Neural cell (in vitro differentiated cells): ENCODE data around the gene TRIM9. TPM values are rescaled to one million over a fixed set of nuclear protein-coding genes. Genes with fewer than 3 reads are reported as not detected.

Experiments
- H2AFZ ChIP-seq: fragments of 200-600, 300-800 bp; sonication (generic), shearing (Covaris generic); 2 replicates; pipeline ENCODE4 v1.6.0; 2014; ENCODE audit warnings: low read depth, mild to moderate bottlenecking, antibody characterized with exemption, low read length, moderate library complexity
- H3F3A ChIP-seq: fragments of 200-600 bp; shearing (Covaris generic); 2 replicates; pipeline ENCODE4 v1.6.1; 2016; ENCODE audit warnings: mild to moderate bottlenecking, moderate library complexity, mixed read lengths, antibody characterized with exemption, low read length; ENCODE audit not compliant: insufficient read depth, poor library complexity, severe bottlenecking
- H3K27ac ChIP-seq: fragments of 200-600, 300-800 bp; sonication (generic), shearing (Covaris generic); 2 replicates; pipeline ENCODE4 v1.5.1; 2014; ENCODE audit warnings: mild to moderate bottlenecking, low read length, moderate library complexity
- H3K27me3 ChIP-seq: fragments of 300-800, 200-600 bp; sonication (generic), shearing (Covaris generic); 2 replicates; pipeline ENCODE4 v1.6.0; 2014; ENCODE audit warnings: mild to moderate bottlenecking, low read depth, low read length, moderate library complexity; ENCODE audit not compliant: insufficient read depth
- H3K36me3 ChIP-seq: fragments of 300-800, 200-600 bp; sonication (generic), shearing (Covaris generic); 2 replicates; pipeline ENCODE4 v1.5.1; 2014; ENCODE audit warnings: mild to moderate bottlenecking, antibody characterized with exemption, low read length, moderate library complexity; ENCODE audit not compliant: insufficient read depth
- H3K4me2 ChIP-seq: fragments of 300-800, 200-600 bp; sonication (generic), shearing (Covaris generic); 2 replicates; pipeline ENCODE4 v1.6.0; 2014; ENCODE audit warnings: mild to moderate bottlenecking, low read length
- H3K4me3 ChIP-seq: fragments of 300-800, 200-600 bp; sonication (generic), shearing (Covaris generic); 2 replicates; pipeline ENCODE4 v1.5.1; 2014; ENCODE audit warnings: mild to moderate bottlenecking, low read length, moderate library complexity
- H3K79me2 ChIP-seq: fragments of 200-600 bp; shearing (Covaris generic); replicated peaks from 2 replicates; pipeline ENCODE4 v1.6.0; 2014; ENCODE audit warnings: mild to moderate bottlenecking, low read length, moderate library complexity; ENCODE audit not compliant: insufficient read depth
- H3K9ac ChIP-seq: fragments of 300-800, 200-600 bp; sonication (generic), shearing (Covaris generic); 2 replicates; pipeline ENCODE4 v1.6.1; 2016; ENCODE audit warnings: mild to moderate bottlenecking, low read length, mixed read lengths
- H3K9me2 ChIP-seq: fragments of 200-600 bp; shearing (Covaris generic); 2 replicates; pipeline ENCODE4 v1.6.1; 2016; ENCODE audit warnings: mild to moderate bottlenecking, low read length, mixed read lengths; ENCODE audit not compliant: insufficient read depth
- H3K9me3 ChIP-seq: fragments of 200-600, 300-800 bp; sonication (generic), shearing (Covaris generic); 2 replicates; pipeline ENCODE4 v1.6.1; 2016; ENCODE audit warnings: mild to moderate bottlenecking, mixed run types, low read length, moderate library complexity, mixed read lengths
- H4K20me1 ChIP-seq: fragments of 200-600 bp; shearing (Covaris generic); 2 replicates; pipeline ENCODE4 v1.6.1; 2016; ENCODE audit warnings: mild to moderate bottlenecking, mixed run types; ENCODE audit not compliant: insufficient read depth
- EP300 ChIP-seq: fragments of 450-650 bp; conservative IDR thresholded peaks from 2 replicates; pipeline ENCODE4 v1.6.1; 2014; ENCODE audit warnings: antibody characterized with exemption, mild to moderate bottlenecking, moderate library complexity; ENCODE audit not compliant: poor library complexity, severe bottlenecking
- EZH2 ChIP-seq: fragments of 200-600, 300-800 bp; shearing (Covaris generic), sonication (generic); IDR thresholded peaks from 2 replicates; pipeline ENCODE4 v1.6.1; 2014; ENCODE audit warnings: antibody characterized with exemption, low read length, borderline replicate concordance, mild to moderate bottlenecking; ENCODE audit not compliant: insufficient read depth, poor library complexity, severe bottlenecking
- MXI1 ChIP-seq: fragments of 450-650 bp; conservative IDR thresholded peaks from 2 replicates; pipeline ENCODE4 v1.6.1; 2014; ENCODE audit warnings: antibody characterized with exemption, mild to moderate bottlenecking; ENCODE audit not compliant: poor library complexity, severe bottlenecking
- POLR2AphosphoS5 ChIP-seq: IDR thresholded peaks from 2 replicates; pipeline ENCODE4 v1.6.1; 2012
- RAD21 ChIP-seq: fragments of 450-650 bp; conservative IDR thresholded peaks from 2 replicates; pipeline ENCODE4 v1.6.1; 2014; ENCODE audit warnings: antibody characterized with exemption, mild to moderate bottlenecking, moderate library complexity
- SMC3 ChIP-seq: fragments of 450-650 bp; conservative IDR thresholded peaks from 2 replicates; pipeline ENCODE4 v1.6.1; 2014; ENCODE audit warnings: antibody characterized with exemption, mild to moderate bottlenecking, moderate library complexity; ENCODE audit not compliant: poor library complexity
- TAF1 ChIP-seq: IDR thresholded peaks from 2 replicates; pipeline ENCODE4 v1.6.1; 2012; ENCODE audit warnings: low read depth
- polyA plus RNA-seq: library from polyadenylated mRNA; depleted of rRNA; stranded (reverse); fragments of >200 nt; gene quantifications from 2 replicates; pipeline ENCODE4 v1.2.3, GENCODE V29; 2014
- TF ChIP-seq, protein P1 (sequence below): IDR thresholded peaks from 2 replicates; pipeline ENCODE4 v1.6.1; 2012; ENCODE audit warnings: borderline replicate concordance
- TF ChIP-seq, protein P2 (sequence below): fragments of 450-650 bp; IDR thresholded peaks from 2 replicates; pipeline ENCODE4 v1.5.1; 2014; ENCODE audit warnings: antibody characterized with exemption, mild to moderate bottlenecking, moderate library complexity; ENCODE audit not compliant: poor library complexity, severe bottlenecking

The TRIM9 gene
- polyA plus RNA-seq, 1 donor from 2014 or later, result 15.9 TPM

DNA sequence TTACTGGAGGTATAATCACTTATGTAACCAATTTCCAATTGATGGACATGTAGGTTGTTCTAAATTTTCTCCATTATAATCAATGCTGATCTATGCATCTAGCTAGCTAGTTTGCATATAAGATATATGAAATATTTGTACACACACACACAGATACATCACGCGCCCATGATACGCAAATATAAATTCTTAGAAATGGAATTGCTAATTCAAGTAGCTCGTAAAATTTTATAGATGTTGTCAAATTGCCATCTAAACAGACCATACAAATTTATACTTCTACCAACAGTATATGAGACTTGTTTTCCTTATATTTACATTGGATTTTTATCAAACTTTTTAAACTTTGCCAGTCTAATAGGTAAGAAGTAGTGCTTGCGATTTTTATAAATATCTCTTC lies 29.1 kb upstream of the TRIM9 start:
- Histone ChIP-seq H3K79me2 (no peaks in the 10 kb centered on the region), H3K9ac (no peak overlapping the region), H3K9me3 (no peaks in the 10 kb centered on the region), H3K27ac (no peak overlapping the region), H3K36me3 (no peaks in the 10 kb centered on the region), H2AFZ (no peak overlapping the region), H3K27me3 (no peaks in the 10 kb centered on the region), H4K20me1 (no peaks in the 10 kb centered on the region), H3F3A (no peaks in the 10 kb centered on the region), H3K4me2 (no peak overlapping the region), H3K4me3 (no peak overlapping the region), H3K9me2 (no peaks in the 10 kb centered on the region)
- TF ChIP-seq EP300 (no peak), POLR2AphosphoS5 (no peak), SMC3 (no peak)
- TF ChIP-seq, protein P1, sequence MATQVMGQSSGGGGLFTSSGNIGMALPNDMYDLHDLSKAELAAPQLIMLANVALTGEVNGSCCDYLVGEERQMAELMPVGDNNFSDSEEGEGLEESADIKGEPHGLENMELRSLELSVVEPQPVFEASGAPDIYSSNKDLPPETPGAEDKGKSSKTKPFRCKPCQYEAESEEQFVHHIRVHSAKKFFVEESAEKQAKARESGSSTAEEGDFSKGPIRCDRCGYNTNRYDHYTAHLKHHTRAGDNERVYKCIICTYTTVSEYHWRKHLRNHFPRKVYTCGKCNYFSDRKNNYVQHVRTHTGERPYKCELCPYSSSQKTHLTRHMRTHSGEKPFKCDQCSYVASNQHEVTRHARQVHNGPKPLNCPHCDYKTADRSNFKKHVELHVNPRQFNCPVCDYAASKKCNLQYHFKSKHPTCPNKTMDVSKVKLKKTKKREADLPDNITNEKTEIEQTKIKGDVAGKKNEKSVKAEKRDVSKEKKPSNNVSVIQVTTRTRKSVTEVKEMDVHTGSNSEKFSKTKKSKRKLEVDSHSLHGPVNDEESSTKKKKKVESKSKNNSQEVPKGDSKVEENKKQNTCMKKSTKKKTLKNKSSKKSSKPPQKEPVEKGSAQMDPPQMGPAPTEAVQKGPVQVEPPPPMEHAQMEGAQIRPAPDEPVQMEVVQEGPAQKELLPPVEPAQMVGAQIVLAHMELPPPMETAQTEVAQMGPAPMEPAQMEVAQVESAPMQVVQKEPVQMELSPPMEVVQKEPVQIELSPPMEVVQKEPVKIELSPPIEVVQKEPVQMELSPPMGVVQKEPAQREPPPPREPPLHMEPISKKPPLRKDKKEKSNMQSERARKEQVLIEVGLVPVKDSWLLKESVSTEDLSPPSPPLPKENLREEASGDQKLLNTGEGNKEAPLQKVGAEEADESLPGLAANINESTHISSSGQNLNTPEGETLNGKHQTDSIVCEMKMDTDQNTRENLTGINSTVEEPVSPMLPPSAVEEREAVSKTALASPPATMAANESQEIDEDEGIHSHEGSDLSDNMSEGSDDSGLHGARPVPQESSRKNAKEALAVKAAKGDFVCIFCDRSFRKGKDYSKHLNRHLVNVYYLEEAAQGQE, result no peak
- TF ChIP-seq, protein P2, sequence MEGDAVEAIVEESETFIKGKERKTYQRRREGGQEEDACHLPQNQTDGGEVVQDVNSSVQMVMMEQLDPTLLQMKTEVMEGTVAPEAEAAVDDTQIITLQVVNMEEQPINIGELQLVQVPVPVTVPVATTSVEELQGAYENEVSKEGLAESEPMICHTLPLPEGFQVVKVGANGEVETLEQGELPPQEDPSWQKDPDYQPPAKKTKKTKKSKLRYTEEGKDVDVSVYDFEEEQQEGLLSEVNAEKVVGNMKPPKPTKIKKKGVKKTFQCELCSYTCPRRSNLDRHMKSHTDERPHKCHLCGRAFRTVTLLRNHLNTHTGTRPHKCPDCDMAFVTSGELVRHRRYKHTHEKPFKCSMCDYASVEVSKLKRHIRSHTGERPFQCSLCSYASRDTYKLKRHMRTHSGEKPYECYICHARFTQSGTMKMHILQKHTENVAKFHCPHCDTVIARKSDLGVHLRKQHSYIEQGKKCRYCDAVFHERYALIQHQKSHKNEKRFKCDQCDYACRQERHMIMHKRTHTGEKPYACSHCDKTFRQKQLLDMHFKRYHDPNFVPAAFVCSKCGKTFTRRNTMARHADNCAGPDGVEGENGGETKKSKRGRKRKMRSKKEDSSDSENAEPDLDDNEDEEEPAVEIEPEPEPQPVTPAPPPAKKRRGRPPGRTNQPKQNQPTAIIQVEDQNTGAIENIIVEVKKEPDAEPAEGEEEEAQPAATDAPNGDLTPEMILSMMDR, result no peak

DNA sequence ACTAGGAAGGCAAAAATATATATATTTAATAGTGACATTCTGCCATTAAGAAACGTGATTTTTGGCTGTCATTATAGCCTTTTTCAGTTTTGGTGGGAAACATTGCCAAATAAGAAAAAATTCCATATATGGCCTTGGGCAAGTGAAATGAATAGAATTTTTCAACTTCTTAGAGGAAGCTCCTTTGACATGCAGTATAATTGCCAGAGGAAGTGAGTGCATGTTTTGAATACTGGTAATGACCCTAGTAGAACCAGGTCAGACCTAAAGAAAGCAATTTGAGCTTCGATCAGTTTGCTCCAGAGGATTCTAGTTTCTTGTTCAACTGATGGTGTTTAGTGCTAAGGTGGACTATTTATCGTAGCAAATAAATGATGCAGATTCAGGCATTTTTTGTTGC lies 26.2 kb upstream of the TRIM9 start:
- Histone ChIP-seq H3K9me3 (no peaks in the 10 kb centered on the region), H3K9me2 (no peaks in the 10 kb centered on the region), H3K79me2 (no peaks in the 10 kb centered on the region), H3K36me3 (no peaks in the 10 kb centered on the region), H3K9ac (no peak overlapping the region), H3K4me3 (no peak overlapping the region), H2AFZ (no peak overlapping the region), H3K27ac (no peak overlapping the region), H3K4me2 (no peak overlapping the region), H4K20me1 (no peaks in the 10 kb centered on the region), H3F3A (no peaks in the 10 kb centered on the region), H3K27me3 (peaks cover 4% of the 10 kb centered on the region)
- TF ChIP-seq EZH2, result no peak
- no peak for TF ChIP-seq EP300
- no peak for TF ChIP-seq TAF1
- TF ChIP-seq SMC3, result no peak
- TF ChIP-seq, protein P2, result no peak
- TF ChIP-seq RAD21, result no peak
- no peak for TF ChIP-seq POLR2AphosphoS5
- TF ChIP-seq, protein P1, result no peak
- TF ChIP-seq MXI1, result no peak
